Activated T-cell treated with anti-CD3 and anti-CD28 coated beads for 4 hours (primary cell): ENCODE results near the gene GOLGA6L25.
"Not testable (repeated sequence)": the region's sequence is repeated elsewhere in the genome, so short reads cannot be mapped to it uniquely, and the experiment has no call there.

Experiments
- DNase-seq: peaks from one replicate; pipeline ENCODE4 v3.0.0-alpha.2; 2020

GOLGA6L25 gene

GRCh38 chr15:28553268-28553667, at the start of gene GOLGA6L25:
Gene GOLGA6L25, plus strand, starts transcription at chr15:28553568. Its CDS starts 61 bp downstream, at chr15:28553629.
- not testable (repeated sequence) for DNase-seq

- not testable (repeated sequence) for DNase-seq
These were observed 45.0 kb upstream of the GOLGA6L25 start for GRCh38 chr15:28508217-28508889.

- not testable (repeated sequence) for DNase-seq
These were observed 39.2 kb upstream of the GOLGA6L25 start for GRCh38 chr15:28514128-28514527.

GRCh38 chr15:28515208-28515607, 38.2 kb upstream of the GOLGA6L25 start:
- not testable (repeated sequence) for DNase-seq

- DNase-seq: not testable (repeated sequence)
These were observed 20.4 kb upstream of the GOLGA6L25 start, which contains the start of gene GOLGA8G for GRCh38 chr15:28532954-28533353. Gene GOLGA8G, minus strand, starts transcription at chr15:28532971. Its CDS starts 62 bp downstream, at chr15:28532909.

GRCh38 chr15:28573351-28573750, 20.0 kb downstream of the GOLGA6L25 start:
- not testable (repeated sequence) for DNase-seq

- DNase-seq: not testable (repeated sequence)
These were observed 35.7 kb downstream of the GOLGA6L25 start for GRCh38 chr15:28588977-28589606.

GRCh38 chr15:28589769-28590168, 36.4 kb downstream of the GOLGA6L25 start:
- DNase-seq: not testable (repeated sequence)

- not testable (repeated sequence) for DNase-seq
These were observed 39.0 kb downstream of the GOLGA6L25 start for GRCh38 chr15:28592395-28592794.

GRCh38 chr15:28593424-28594129, 40.2 kb downstream of the GOLGA6L25 start:
- DNase-seq: not testable (repeated sequence)

- DNase-seq: not testable (repeated sequence)
These were observed 44.1 kb downstream of the GOLGA6L25 start for GRCh38 chr15:28597471-28597870.

GRCh38 chr15:28598209-28598608, 44.8 kb downstream of the GOLGA6L25 start:
- DNase-seq: not testable (repeated sequence)

GRCh38 chr15:28602152-28602551, 48.8 kb downstream of the GOLGA6L25 start:
- not testable (repeated sequence) for DNase-seq
